ENCODE measurements around the gene KISS1.

DNA sequence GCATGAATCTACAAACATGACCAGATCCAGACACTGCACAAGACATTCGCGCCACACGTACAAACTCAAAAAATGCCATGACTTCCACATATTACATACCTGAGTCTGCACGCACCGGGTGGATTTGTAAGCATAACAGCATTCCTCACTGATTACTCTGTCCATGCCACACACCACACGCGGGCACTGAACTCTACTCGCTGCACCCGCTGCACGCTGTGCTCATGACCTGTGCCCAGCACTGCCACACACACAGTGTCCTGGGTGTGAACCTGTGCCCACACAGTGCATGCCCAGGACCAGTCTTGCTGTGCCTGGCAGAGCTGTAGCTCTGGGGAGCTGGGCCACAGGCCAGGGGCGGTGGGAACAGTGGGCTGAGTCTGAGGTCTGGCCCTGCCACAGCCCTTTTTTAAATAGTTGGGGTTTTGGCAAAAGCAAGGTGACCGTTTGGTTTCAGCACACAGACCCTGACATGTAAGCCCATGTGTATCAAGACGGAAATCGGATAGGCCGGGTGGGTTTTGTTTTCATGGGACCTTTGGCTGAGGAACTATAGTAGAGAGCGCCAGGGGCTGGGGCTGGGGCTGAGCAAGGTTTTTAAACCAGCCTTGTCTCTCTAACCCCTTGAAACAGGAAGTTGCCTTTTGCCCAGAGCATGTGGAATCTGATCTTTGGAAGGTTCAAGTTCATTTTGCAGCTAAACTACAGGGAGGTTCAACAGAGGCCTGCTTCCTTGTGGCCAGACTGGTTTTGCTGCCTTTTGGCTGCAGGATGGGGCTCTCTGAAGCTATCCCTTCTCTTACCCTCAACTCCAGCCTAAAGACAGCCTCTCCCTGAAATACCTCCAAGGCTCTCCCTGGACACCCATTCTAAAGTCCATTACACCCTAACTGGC, 29.8 kb upstream of the KISS1 start:
- TF ChIP-seq, protein P1, sequence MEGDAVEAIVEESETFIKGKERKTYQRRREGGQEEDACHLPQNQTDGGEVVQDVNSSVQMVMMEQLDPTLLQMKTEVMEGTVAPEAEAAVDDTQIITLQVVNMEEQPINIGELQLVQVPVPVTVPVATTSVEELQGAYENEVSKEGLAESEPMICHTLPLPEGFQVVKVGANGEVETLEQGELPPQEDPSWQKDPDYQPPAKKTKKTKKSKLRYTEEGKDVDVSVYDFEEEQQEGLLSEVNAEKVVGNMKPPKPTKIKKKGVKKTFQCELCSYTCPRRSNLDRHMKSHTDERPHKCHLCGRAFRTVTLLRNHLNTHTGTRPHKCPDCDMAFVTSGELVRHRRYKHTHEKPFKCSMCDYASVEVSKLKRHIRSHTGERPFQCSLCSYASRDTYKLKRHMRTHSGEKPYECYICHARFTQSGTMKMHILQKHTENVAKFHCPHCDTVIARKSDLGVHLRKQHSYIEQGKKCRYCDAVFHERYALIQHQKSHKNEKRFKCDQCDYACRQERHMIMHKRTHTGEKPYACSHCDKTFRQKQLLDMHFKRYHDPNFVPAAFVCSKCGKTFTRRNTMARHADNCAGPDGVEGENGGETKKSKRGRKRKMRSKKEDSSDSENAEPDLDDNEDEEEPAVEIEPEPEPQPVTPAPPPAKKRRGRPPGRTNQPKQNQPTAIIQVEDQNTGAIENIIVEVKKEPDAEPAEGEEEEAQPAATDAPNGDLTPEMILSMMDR (IDR thresholded peaks at IDR 0.05 in 8 of 11, conservative IDR thresholded peaks at IDR 0.05 in 3 of 11), result no peak
- no peak for TF ChIP-seq POLR2A (IDR thresholded peaks at IDR 0.05)
- peak in 1 of 3 donors; percentile 22 for TF ChIP-seq POLR2AphosphoS5 (IDR thresholded peaks at IDR 0.05)
